ENCODE results near the gene HSPA12B.

HSPA12B gene

GRCh38 chr20:3777381-3777715 is 44.9 kb downstream of the HSPA12B start:
- no peak for TF ChIP-seq ZFX (IDR thresholded peaks at IDR 0.05; ENCODE audit: borderline replicate concordance)
- TF ChIP-seq CTCF (IDR thresholded peaks at IDR 0.05), result no peak
- H3K27ac ChIP-seq, result peak overlapping the region; percentile 58

- H3K27ac ChIP-seq, result peak overlapping the region; percentile 58
- no peak for TF ChIP-seq CTCF (IDR thresholded peaks at IDR 0.05)
These were observed 45.5 kb downstream of the HSPA12B start for GRCh38 chr20:3777716-3778629.

DNA sequence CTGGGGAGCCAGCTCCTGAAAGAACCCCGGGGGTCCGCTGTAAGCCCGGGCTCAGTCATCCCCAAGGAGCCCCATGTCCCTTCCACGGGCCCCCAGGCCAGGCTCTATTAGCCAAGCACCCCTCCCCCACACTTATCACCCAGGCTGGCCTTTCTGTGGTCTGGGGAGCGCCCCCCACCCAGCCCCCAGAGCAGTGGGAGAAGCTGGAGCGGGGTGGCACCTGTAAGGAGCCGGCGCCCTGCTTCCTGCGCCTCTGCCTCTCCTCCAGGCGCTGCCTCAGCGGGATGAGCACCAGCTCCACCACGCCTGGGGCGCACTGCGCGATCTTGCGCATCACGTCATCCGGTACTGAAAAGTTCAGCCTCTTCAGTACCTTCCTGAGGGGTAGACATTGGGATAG is 46.5 kb downstream of the HSPA12B start:
- no peak for TF ChIP-seq CTCF (IDR thresholded peaks at IDR 0.05)
- TF ChIP-seq ZFX (IDR thresholded peaks at IDR 0.05; ENCODE audit: borderline replicate concordance), result no peak
- no peak overlapping the region for H3K27ac ChIP-seq

GRCh38 chr20:3781153-3781910 is 48.8 kb downstream of the HSPA12B start, which contains the start of gene SPEF1:
Gene SPEF1 (minus strand): TSS chr20:3781448. CDS start chr20:3781287, 161 bp downstream.
- TF ChIP-seq CTCF (IDR thresholded peaks at IDR 0.05) (peak; percentile 84), ZFX (IDR thresholded peaks at IDR 0.05; ENCODE audit: borderline replicate concordance) (no peak)
- peak within 1 kb of the TSS; percentile 80 for H3K27ac ChIP-seq

DNA sequence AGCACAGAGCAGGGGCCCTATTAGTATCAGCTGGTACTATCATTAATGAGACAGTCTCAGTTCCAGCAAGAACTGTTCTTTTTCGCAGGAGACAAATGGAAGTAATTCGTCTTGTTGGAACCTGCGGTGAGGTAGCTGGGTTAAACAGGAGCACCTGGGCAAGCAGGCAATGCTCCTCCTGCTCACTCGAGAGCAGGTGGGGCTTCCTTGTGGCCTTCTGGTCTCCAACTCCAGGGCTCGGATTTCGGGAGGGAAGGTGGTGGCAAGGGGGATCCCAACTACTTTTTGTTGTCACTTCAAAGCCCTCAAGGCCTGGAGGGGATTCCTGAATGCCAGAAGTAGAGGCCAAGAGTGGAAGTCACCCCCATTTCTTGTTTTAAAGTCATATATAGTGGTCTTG is 50.1 kb downstream of the HSPA12B start:
- peak overlapping the region; percentile 80 for H3K27ac ChIP-seq
- TF ChIP-seq CTCF (IDR thresholded peaks at IDR 0.05) (no peak), ZFX (IDR thresholded peaks at IDR 0.05; ENCODE audit: borderline replicate concordance) (no peak)

DNA sequence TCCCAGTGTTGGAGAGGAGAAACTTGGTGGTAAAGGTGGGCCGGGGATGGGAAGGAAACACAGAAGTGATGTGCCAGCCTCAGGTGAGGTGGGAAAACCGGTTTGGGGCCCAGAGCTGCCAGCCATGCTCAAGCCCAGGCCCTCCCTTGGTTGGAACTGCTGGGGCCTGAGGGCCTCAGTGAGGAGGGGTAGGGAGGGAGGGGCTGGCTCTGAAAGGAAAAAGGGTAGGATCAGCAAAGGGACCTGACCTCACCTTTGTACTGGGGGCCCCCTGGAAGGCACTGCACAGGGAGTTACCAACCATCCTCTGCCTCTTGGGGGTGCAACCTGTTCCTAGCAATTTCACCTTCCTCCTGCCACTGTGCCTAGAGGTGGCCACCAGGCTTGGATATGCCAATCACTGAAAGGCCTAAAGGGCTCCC is 50.6 kb downstream of the HSPA12B start:
- TF ChIP-seq CTCF (IDR thresholded peaks at IDR 0.05), result no peak
- no peak for TF ChIP-seq ZFX (IDR thresholded peaks at IDR 0.05; ENCODE audit: borderline replicate concordance)
- H3K27ac ChIP-seq, result peak overlapping the region; percentile 80

Data from 22Rv1 (cell line).